IMR-90 (cell line): Measurements from ENCODE around the gene STIM1. TPM values are rescaled to one million over a fixed set of nuclear protein-coding genes. Genes with fewer than 3 reads are reported as not detected.

Source experiments
- ATAC-seq: fragments of 200-7000 bp; cut with Tn5 transposase; 2 replicates; pipeline ENCODE4 v1.9.1; 2020; ENCODE audit warnings: low read depth, mild to moderate bottlenecking, moderate library complexity
- BruUV-seq: library from RNA; stranded (reverse); fragments of 400-500 nt; replicated peaks from 2 replicates; lab custom pipeline; 2021; lab: Mats Ljungman, UMichigan
- CTCF ChIA-PET: fragments of 300-600 bp; formaldehyde crosslinking; extraction: SDS; loops from one replicate; lab custom pipeline; 2021; ENCODE audit warnings: antibody characterized with exemption; lab: Yijun Ruan, JAX
- POLR2A ChIA-PET: fragments of 300-600 bp; sonication (Branson Sonifier 250); formaldehyde crosslinking; loops from one replicate; lab custom pipeline; 2022; ENCODE audit warnings: antibody characterized with exemption; ENCODE audit not compliant: unreplicated experiment; lab: Charles Lee
- DNase-seq: peaks from one replicate; pipeline ENCODE4 v3.0.0; 2013
- H2AFZ ChIP-seq: replicated peaks from 2 replicates; pipeline ENCODE3; 2013; ENCODE audit warnings: low read length, mild to moderate bottlenecking; ENCODE audit not compliant: poor library complexity
- H2AK5ac ChIP-seq: 2 replicates; pipeline ENCODE4 v1.6.1; 2013; ENCODE audit warnings: low read depth, low read length, inconsistent platforms
- H2AK9ac ChIP-seq: replicated peaks from 2 replicates; pipeline ENCODE3; 2013; ENCODE audit warnings: mild to moderate bottlenecking, low read depth, low read length, moderate library complexity; ENCODE audit not compliant: poor library complexity
- H2BK120ac ChIP-seq: 2 replicates; pipeline ENCODE4 v1.6.1; 2013; ENCODE audit warnings: low read depth, low read length, inconsistent platforms
- H2BK15ac ChIP-seq: 3 replicates; pipeline ENCODE4 v1.6.1; 2013; ENCODE audit warnings: low read depth, low read length, inconsistent platforms
- H2BK20ac ChIP-seq: 2 replicates; pipeline ENCODE4 v1.6.1; 2013; ENCODE audit warnings: low read depth, mild to moderate bottlenecking, inconsistent platforms, low read length, moderate library complexity
- H2BK5ac ChIP-seq: 2 replicates; pipeline ENCODE4 v1.6.1; 2013; ENCODE audit warnings: mild to moderate bottlenecking, low read depth, low read length, inconsistent platforms; ENCODE audit not compliant: poor library complexity, severe bottlenecking
- H3K14ac ChIP-seq: replicated peaks from 2 replicates; pipeline ENCODE4 v1.6.1; 2013; ENCODE audit warnings: low read depth, low read length, inconsistent platforms
- H3K18ac ChIP-seq: 2 replicates; pipeline ENCODE4 v1.6.1; 2013; ENCODE audit warnings: low read depth, low read length, control low read depth
- H3K23ac ChIP-seq: 2 replicates; pipeline ENCODE4 v1.6.1; 2013; ENCODE audit warnings: low read depth, low read length, inconsistent platforms
- H3K27ac ChIP-seq: 2 replicates; pipeline ENCODE4 v1.5.1; 2013; ENCODE audit warnings: mild to moderate bottlenecking, control low read depth, low read length; ENCODE audit not compliant: insufficient read depth
- H3K27me3 ChIP-seq: 2 replicates; pipeline ENCODE4 v1.6.1; 2013; ENCODE audit warnings: low read length; ENCODE audit not compliant: control insufficient read depth, insufficient read depth
- H3K36me3 ChIP-seq: 2 replicates; pipeline ENCODE4 v1.6.1; 2013; ENCODE audit warnings: low read length, mixed read lengths; ENCODE audit not compliant: control insufficient read depth, insufficient read depth
- H3K4ac ChIP-seq: 2 replicates; pipeline ENCODE4 v1.6.1; 2013; ENCODE audit warnings: low read depth, low read length, inconsistent platforms
- H3K4me1 ChIP-seq: 2 replicates; pipeline ENCODE4 v1.6.1; 2013; ENCODE audit warnings: low read length, mixed read lengths; ENCODE audit not compliant: control insufficient read depth, insufficient read depth
- H3K4me2 ChIP-seq: 2 replicates; pipeline ENCODE4 v1.6.1; 2013; ENCODE audit warnings: low read depth, mild to moderate bottlenecking, control low read depth, low read length, moderate library complexity
- H3K4me3 ChIP-seq: 2 replicates; pipeline ENCODE4 v1.5.1; 2013; ENCODE audit warnings: low read depth, mild to moderate bottlenecking, control low read depth, low read length, moderate library complexity; ENCODE audit not compliant: insufficient read depth
- H3K56ac ChIP-seq: 2 replicates; pipeline ENCODE4 v1.6.1; 2013; ENCODE audit warnings: low read length, inconsistent platforms; ENCODE audit not compliant: insufficient read depth; ENCODE audit errors: extremely low read depth
- H3K79me1 ChIP-seq, 2 experiments: 2 replicates each; pipeline ENCODE4 v1.6.1; 2013; ENCODE audit warnings: low read length in 2 of 2, inconsistent platforms in 1 of 2, low read depth in 1 of 2
- H3K9ac ChIP-seq: 2 replicates; pipeline ENCODE4 v1.6.1; 2013; ENCODE audit warnings: low read depth, low read length, control low read depth
- H3K9me1 ChIP-seq: 2 replicates; pipeline ENCODE4 v1.6.1; 2013; ENCODE audit warnings: low read length, inconsistent platforms; ENCODE audit not compliant: insufficient read depth
- H3K9me3 ChIP-seq: 2 replicates; pipeline ENCODE4 v1.6.1; 2013; ENCODE audit warnings: low read length; ENCODE audit not compliant: control insufficient read depth, insufficient read depth
- H4K20me1 ChIP-seq: 2 replicates; pipeline ENCODE4 v1.6.1; 2013; ENCODE audit warnings: low read length, inconsistent platforms; ENCODE audit not compliant: insufficient read depth
- H4K5ac ChIP-seq: 2 replicates; pipeline ENCODE4 v1.6.1; 2013; ENCODE audit warnings: mild to moderate bottlenecking, low read depth, low read length, control low read depth
- H4K8ac ChIP-seq, 2 experiments: 2 replicates each; pipeline ENCODE4 v1.6.1; 2013; ENCODE audit warnings: low read depth in 2 of 2, low read length in 2 of 2, control low read depth in 1 of 2, inconsistent platforms in 1 of 2
- H4K91ac ChIP-seq: 2 replicates; pipeline ENCODE4 v1.6.1; 2013; ENCODE audit warnings: low read depth, low read length, inconsistent platforms; ENCODE audit not compliant: insufficient read depth
- BHLHE40 ChIP-seq: fragments of 150-350 bp; IDR thresholded peaks from 2 replicates; pipeline ENCODE4 v1.6.1; 2016; ENCODE audit warnings: mild to moderate bottlenecking, low read depth, low read length
- CEBPB ChIP-seq: IDR thresholded peaks from 2 replicates; pipeline ENCODE4 v1.6.1; 2012; ENCODE audit warnings: low read depth, low read length, improper control_type of control experiment
- CHD1 ChIP-seq: IDR thresholded peaks from 2 replicates; pipeline ENCODE4 v1.6.1; 2012; ENCODE audit warnings: low read depth, low read length, improper control_type of control experiment
- MAFK ChIP-seq: IDR thresholded peaks from 2 replicates; pipeline ENCODE4 v1.6.1; 2012; ENCODE audit warnings: low read depth, low read length, improper control_type of control experiment
- MAZ ChIP-seq: IDR thresholded peaks from 2 replicates; pipeline ENCODE4 v1.6.1; 2012; ENCODE audit warnings: low read depth, mild to moderate bottlenecking, low read length, improper control_type of control experiment, moderate library complexity, borderline replicate concordance
- MXI1 ChIP-seq: IDR thresholded peaks from 2 replicates; pipeline ENCODE4 v1.6.1; 2012; ENCODE audit warnings: low read depth, mild to moderate bottlenecking, low read length, moderate library complexity, borderline replicate concordance
- NFE2L2 ChIP-seq: fragments of 150-350 bp; IDR thresholded peaks from 2 replicates; pipeline ENCODE4 v1.6.1; 2016; ENCODE audit warnings: low read depth, mild to moderate bottlenecking, low read length
- RAD21 ChIP-seq: IDR thresholded peaks from 2 replicates; pipeline ENCODE4 v1.6.1; 2012; ENCODE audit warnings: low read length, improper control_type of control experiment
- RFX5 ChIP-seq: IDR thresholded peaks from 2 replicates; pipeline ENCODE4 v1.8.0; 2012; ENCODE audit warnings: low read depth, mild to moderate bottlenecking, low read length, moderate library complexity
- SMC3 ChIP-seq: fragments of 150-350 bp; IDR thresholded peaks from 2 replicates; pipeline ENCODE4 v1.6.1; 2016; ENCODE audit warnings: low read depth, mild to moderate bottlenecking, antibody characterized with exemption, low read length, moderate library complexity
- WGBS, 2 experiments: methylation state at CpG; one replicate each; pipeline versions ENCODE4 v1.1.5 to v1.1.7; 2013; ENCODE audit warnings: missing lambda C conversion rate in 2 of 2; ENCODE audit not compliant: insufficient read length in 1 of 2; ENCODE audit errors: extremely low coverage in 2 of 2; 5-methylcytosine and 5-hydroxymethylcytosine counted together
- dilution Hi-C: fragments of 300-500 bp; cut with HindIII; formaldehyde crosslinking; loops from one replicate; pipeline ENCODE4 v1.14.3; 2018; ENCODE audit warnings: low sequenced_read_pairs; ENCODE audit not compliant: unreplicated experiment
- in situ Hi-C: fragments of 300-500 bp; cut with MboI; formaldehyde crosslinking; loops from 3 replicates; pipeline ENCODE4 v1.14.3; 2019; ENCODE audit warnings: low sequenced_read_pairs, inconsistent platforms, mixed read lengths
- intact Hi-C: fragments of 100-400 bp; cut with micrococcal nuclease; formaldehyde crosslinking; loops from 2 replicates; pipeline ENCODE4 v1.10.0; 2022
- polyA plus RNA-seq, 3 experiments: library from polyadenylated mRNA; depleted of rRNA; stranded (reverse); fragments of >200 nt; gene quantifications; 2 replicates each; pipeline ENCODE4 v1.2.3, GENCODE V29; 2012; ENCODE audit warnings: low replicate concordance in 1 of 3
- total RNA-seq: library from RNA; depleted of rRNA; stranded (reverse); fragments of >200 nt; gene quantifications from 2 replicates; pipeline ENCODE4 v1.2.3, GENCODE V29; 2012
- TF ChIP-seq, protein P1 (sequence below): fragments of 150-350 bp; IDR thresholded peaks from 2 replicates; pipeline ENCODE4 v1.6.1; 2017; ENCODE audit warnings: mild to moderate bottlenecking, antibody characterized with exemption, low read length, low read depth
- TF ChIP-seq, protein P2 (sequence below): conservative IDR thresholded peaks from 2 replicates; pipeline ENCODE4 v1.5.1; 2012; ENCODE audit warnings: mild to moderate bottlenecking, low read depth, low read length, improper control_type of control experiment
- TF ChIP-seq, protein P3 (sequence below): fragments of 150-350 bp; IDR thresholded peaks from 2 replicates; pipeline ENCODE4 v1.6.1; 2016; ENCODE audit warnings: low read depth, mild to moderate bottlenecking, low read length, moderate library complexity, borderline replicate concordance

STIM1 gene
- total and polyA plus RNA-seq, 2 of the 4 experiments (the other 2 are of a cell fraction), result 17.9 to 23.0 TPM

- H2BK5ac ChIP-seq, result no peak overlapping the region
- H4K91ac ChIP-seq, result no peak overlapping the region
- no peaks in the 10 kb centered on the region for H3K9me3 ChIP-seq
- CTCF ChIA-PET, result no interaction called here
- H2BK120ac ChIP-seq, result no peak overlapping the region
- no peak overlapping the region for H2BK15ac ChIP-seq
- H3K79me1 ChIP-seq, result no peaks in the 10 kb centered on the region; a peak in 1 of 4 replicates
- H3K23ac ChIP-seq, result no peak overlapping the region
- no peak overlapping the region for H3K14ac ChIP-seq
- H3K27me3 ChIP-seq, result no peaks in the 10 kb centered on the region
- POLR2A ChIA-PET, result no interaction called here
- no CpG with 5 or more reads among the region's 1 CpG for WGBS, 2 experiments
- no peak for TF ChIP-seq CEBPB
- no peak for TF ChIP-seq CHD1
- TF ChIP-seq, protein P1, sequence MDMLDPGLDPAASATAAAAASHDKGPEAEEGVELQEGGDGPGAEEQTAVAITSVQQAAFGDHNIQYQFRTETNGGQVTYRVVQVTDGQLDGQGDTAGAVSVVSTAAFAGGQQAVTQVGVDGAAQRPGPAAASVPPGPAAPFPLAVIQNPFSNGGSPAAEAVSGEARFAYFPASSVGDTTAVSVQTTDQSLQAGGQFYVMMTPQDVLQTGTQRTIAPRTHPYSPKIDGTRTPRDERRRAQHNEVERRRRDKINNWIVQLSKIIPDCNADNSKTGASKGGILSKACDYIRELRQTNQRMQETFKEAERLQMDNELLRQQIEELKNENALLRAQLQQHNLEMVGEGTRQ, result no peak
- TF ChIP-seq, protein P2, sequence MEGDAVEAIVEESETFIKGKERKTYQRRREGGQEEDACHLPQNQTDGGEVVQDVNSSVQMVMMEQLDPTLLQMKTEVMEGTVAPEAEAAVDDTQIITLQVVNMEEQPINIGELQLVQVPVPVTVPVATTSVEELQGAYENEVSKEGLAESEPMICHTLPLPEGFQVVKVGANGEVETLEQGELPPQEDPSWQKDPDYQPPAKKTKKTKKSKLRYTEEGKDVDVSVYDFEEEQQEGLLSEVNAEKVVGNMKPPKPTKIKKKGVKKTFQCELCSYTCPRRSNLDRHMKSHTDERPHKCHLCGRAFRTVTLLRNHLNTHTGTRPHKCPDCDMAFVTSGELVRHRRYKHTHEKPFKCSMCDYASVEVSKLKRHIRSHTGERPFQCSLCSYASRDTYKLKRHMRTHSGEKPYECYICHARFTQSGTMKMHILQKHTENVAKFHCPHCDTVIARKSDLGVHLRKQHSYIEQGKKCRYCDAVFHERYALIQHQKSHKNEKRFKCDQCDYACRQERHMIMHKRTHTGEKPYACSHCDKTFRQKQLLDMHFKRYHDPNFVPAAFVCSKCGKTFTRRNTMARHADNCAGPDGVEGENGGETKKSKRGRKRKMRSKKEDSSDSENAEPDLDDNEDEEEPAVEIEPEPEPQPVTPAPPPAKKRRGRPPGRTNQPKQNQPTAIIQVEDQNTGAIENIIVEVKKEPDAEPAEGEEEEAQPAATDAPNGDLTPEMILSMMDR, result no peak
- no peak for TF ChIP-seq BHLHE40
- TF ChIP-seq MXI1, result no peak
- TF ChIP-seq MAFK, result no peak
- TF ChIP-seq RFX5, result no peak
- TF ChIP-seq NFE2L2, result no peak
- TF ChIP-seq SMC3, result no peak
- TF ChIP-seq RAD21, result no peak
- TF ChIP-seq, protein P3, sequence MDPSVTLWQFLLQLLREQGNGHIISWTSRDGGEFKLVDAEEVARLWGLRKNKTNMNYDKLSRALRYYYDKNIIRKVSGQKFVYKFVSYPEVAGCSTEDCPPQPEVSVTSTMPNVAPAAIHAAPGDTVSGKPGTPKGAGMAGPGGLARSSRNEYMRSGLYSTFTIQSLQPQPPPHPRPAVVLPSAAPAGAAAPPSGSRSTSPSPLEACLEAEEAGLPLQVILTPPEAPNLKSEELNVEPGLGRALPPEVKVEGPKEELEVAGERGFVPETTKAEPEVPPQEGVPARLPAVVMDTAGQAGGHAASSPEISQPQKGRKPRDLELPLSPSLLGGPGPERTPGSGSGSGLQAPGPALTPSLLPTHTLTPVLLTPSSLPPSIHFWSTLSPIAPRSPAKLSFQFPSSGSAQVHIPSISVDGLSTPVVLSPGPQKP, result no peak
- TF ChIP-seq MAZ, result no peak
- no peak overlapping the region for H4K8ac ChIP-seq
- no peak for ATAC-seq
- no peak overlapping the region for H3K27ac ChIP-seq
- no peak overlapping the region for H3K9ac ChIP-seq
- intact Hi-C loops (no loop called here), dilution Hi-C loops (no loop called here), in situ Hi-C loops (no loop called here)
- no peak overlapping the region for H2BK20ac ChIP-seq
- no peak overlapping the region for H3K4me3 ChIP-seq
- H2AFZ ChIP-seq, result no peak overlapping the region
- no peak overlapping the region for H4K5ac ChIP-seq
- H3K56ac ChIP-seq, result no peak overlapping the region
- no peaks in the 10 kb centered on the region for H3K36me3 ChIP-seq
- H3K4me2 ChIP-seq, result no peak overlapping the region
- H4K20me1 ChIP-seq, result no peaks in the 10 kb centered on the region
- no peak overlapping the region for H2AK9ac ChIP-seq
- H3K9me1 ChIP-seq, result no peaks in the 10 kb centered on the region
- peaks cover 6% of the 10 kb centered on the region for H3K4me1 ChIP-seq
- H3K4ac ChIP-seq, result no peak overlapping the region
- BruUV-seq, result no TSS peak
- no peak overlapping the region for H3K18ac ChIP-seq
- DNase-seq, result no peak
- H2AK5ac ChIP-seq, result no peak overlapping the region
Measured at GRCh38 chr11:3986301-3986700, 130.8 kb downstream of the STIM1 start.
